DND-41 (cell line): ENCODE data around the gene GUCA1A.

ENCODE experiments used
- EZH2 ChIP-seq: IDR thresholded peaks from 3 replicates; pipeline ENCODE4 v1.6.1; 2012; ENCODE audit warnings: borderline replicate concordance, low read depth, mild to moderate bottlenecking, moderate library complexity, low read length, inconsistent platforms; ENCODE audit not compliant: severe bottlenecking
- TF ChIP-seq, protein P1 (sequence below): IDR thresholded peaks from 2 replicates; pipeline ENCODE4 v1.5.1; 2012; ENCODE audit warnings: borderline replicate concordance, low read length, moderate library complexity, mild to moderate bottlenecking; ENCODE audit not compliant: poor library complexity, severe bottlenecking; ENCODE audit errors: extremely low read depth

DNA sequence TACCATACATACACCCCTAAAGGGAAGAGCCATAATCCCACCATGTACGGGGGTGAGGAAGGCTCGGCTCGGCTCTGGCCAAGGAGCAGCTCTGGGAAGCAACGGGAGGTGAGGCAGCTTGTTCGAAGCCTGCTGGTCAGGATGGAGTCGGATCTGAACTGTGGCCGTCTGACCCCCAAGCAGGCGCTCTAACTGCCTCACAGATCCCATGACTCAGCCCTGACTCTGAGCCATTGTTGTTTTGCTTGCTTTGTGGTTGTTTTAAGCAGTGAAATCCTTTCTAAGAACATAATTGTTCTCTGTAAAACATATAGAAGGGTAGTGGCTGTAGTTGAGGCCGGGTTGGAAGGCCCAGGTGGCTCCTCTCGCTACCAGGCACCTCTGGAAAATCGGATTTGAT lies 41.6 kb upstream of the GUCA1A start:
- TF ChIP-seq, protein P1, sequence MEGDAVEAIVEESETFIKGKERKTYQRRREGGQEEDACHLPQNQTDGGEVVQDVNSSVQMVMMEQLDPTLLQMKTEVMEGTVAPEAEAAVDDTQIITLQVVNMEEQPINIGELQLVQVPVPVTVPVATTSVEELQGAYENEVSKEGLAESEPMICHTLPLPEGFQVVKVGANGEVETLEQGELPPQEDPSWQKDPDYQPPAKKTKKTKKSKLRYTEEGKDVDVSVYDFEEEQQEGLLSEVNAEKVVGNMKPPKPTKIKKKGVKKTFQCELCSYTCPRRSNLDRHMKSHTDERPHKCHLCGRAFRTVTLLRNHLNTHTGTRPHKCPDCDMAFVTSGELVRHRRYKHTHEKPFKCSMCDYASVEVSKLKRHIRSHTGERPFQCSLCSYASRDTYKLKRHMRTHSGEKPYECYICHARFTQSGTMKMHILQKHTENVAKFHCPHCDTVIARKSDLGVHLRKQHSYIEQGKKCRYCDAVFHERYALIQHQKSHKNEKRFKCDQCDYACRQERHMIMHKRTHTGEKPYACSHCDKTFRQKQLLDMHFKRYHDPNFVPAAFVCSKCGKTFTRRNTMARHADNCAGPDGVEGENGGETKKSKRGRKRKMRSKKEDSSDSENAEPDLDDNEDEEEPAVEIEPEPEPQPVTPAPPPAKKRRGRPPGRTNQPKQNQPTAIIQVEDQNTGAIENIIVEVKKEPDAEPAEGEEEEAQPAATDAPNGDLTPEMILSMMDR, result no peak
- no peak for TF ChIP-seq EZH2
